Kidney (tissue), 14 donors: ENCODE results near the gene PRLR. TPM values are rescaled to one million over a fixed set of nuclear protein-coding genes. Genes with fewer than 3 reads are reported as not detected.

ENCODE experiments used
- DNase-seq, 5 donors: peaks; one replicate each; pipeline ENCODE4 v3.0.0-alpha.2; 2013 to 2020
- FAIRE-seq: peaks from 2 replicates; lab custom pipeline; 2012; peaks lifted over from hg19 to GRCh38; lab: Jason Lieb, UNC
- H3K27ac ChIP-seq, 2 donors: one replicate each; pipeline ENCODE4 v1.7.0; 2013; ENCODE audit warnings: low read depth in 2 of 2, low read length in 2 of 2, inconsistent platforms in 1 of 2
- H3K27me3 ChIP-seq: one replicate; pipeline ENCODE4 v1.7.1; 2013; ENCODE audit warnings: low read length, inconsistent platforms; ENCODE audit not compliant: control insufficient read depth, insufficient read depth
- H3K36me3 ChIP-seq, 3 donors: one replicate each; pipeline versions ENCODE4 v1.7.0 to v1.7.1; 2013; ENCODE audit warnings: low read length in 3 of 3, control low read depth in 1 of 3, inconsistent platforms in 1 of 3; ENCODE audit not compliant: insufficient read depth in 3 of 3, control insufficient read depth in 2 of 3
- H3K4me1 ChIP-seq, 3 donors: one replicate each; pipeline versions ENCODE4 v1.7.0 to v1.7.1; 2013; ENCODE audit warnings: low read length in 3 of 3, inconsistent platforms in 1 of 3, low read depth in 1 of 3; ENCODE audit not compliant: control insufficient read depth in 2 of 3, insufficient read depth in 2 of 3
- H3K4me3 ChIP-seq, 3 donors: one replicate each; pipeline versions ENCODE4 v1.7.0 to v1.8.1; 2013; ENCODE audit warnings: low read length in 3 of 3, control low read depth in 1 of 3, inconsistent platforms in 1 of 3
- H3K9ac ChIP-seq, 3 donors: one replicate each; pipeline versions ENCODE4 v1.7.0 to v1.7.1; 2013; ENCODE audit warnings: low read length in 3 of 3, control low read depth in 1 of 3, inconsistent platforms in 1 of 3
- H3K9me3 ChIP-seq, 3 donors: one replicate each; pipeline versions ENCODE4 v1.7.0 to v1.7.1; 2013; ENCODE audit warnings: low read length in 3 of 3, control low read depth in 1 of 3, inconsistent platforms in 1 of 3; ENCODE audit not compliant: control insufficient read depth in 2 of 3, insufficient read depth in 1 of 3
- intact Hi-C: fragments of 100-400 bp; cut with DNase I; formaldehyde crosslinking; loops from one replicate; pipeline ENCODE4 v1.11.1; 2022
- polyA plus RNA-seq: library from polyadenylated mRNA; stranded (reverse); fragments of 350-450 nt; fragmentation: Illumina TruSeq; extraction: RNeasy Lipid Tissue Mini Kit (QIAGEN cat#74804); gene quantifications from one replicate; pipeline ENCODE4 v1.2.3, GENCODE V29; 2014; ENCODE audit warnings: low read depth, low replicate concordance; ENCODE audit not compliant: insufficient read depth
- total RNA-seq: library from RNA; stranded (reverse); fragmentation: NEBNext Ultra II Directional; extraction: Animal tissue kit (Norgen Biotek cat#: 25700); gene quantifications from one replicate; pipeline ENCODE4 v1.2.1, GENCODE V29; 2021
- TF ChIP-seq, protein P1 (sequence below): IDR thresholded peaks from 3 replicates; pipeline ENCODE4 v1.5.1; 2012; ENCODE audit warnings: mild to moderate bottlenecking, moderate library complexity, borderline replicate concordance; ENCODE audit not compliant: insufficient read depth; ENCODE audit errors: extremely low read depth
- donor health status: control.
- donor health status: control.
- donor health status: control.
- donor health status: control.
- donor health status: control.
- donor health status: DM: yes; HTN: yes; CAD: no.
- donor health status: Normal renal cell carcinoma (clear cell type).

PRLR gene
- total and polyA plus RNA-seq, 2 donors from 2014 or later = 6.3 to 9.3 TPM

DNA sequence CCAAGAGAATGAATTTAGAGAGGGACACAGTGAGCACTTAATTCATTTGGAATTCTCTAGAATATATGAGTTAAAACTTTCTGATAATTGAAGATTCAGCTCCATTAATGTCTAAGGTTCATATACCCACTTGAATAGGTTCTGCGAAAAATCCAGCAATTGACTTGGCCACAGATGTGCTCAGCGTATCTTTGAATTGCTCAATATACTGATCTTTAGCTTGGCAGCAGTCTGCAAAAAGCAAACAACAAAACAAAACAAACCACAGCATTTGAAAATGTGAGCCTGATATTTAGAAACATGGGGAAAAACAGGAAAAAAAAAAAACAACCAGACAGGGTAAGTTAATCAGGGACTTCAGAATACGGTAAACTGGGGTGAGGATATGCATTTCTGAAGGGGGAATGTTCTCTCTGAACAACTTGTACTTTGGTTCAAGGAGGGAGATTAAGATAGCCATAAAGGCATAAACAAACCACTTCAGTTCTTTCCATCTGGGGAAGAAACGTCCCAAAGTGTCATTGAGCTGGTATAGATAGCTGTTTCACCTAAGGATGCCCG, 203.9 kb downstream of the PRLR start:
- no peaks in the 10 kb centered on the region for H3K36me3 ChIP-seq
- H3K9me3 ChIP-seq = no peaks in the 10 kb centered on the region
- DNase-seq (no peak), FAIRE-seq (no peak)
- no peak overlapping the region for H3K9ac ChIP-seq
- H3K4me3 ChIP-seq = peak overlapping the region in 2 of 3 donors; percentile 4 to 9
- no peaks in the 10 kb centered on the region for H3K27me3 ChIP-seq
- TF ChIP-seq, protein P1, sequence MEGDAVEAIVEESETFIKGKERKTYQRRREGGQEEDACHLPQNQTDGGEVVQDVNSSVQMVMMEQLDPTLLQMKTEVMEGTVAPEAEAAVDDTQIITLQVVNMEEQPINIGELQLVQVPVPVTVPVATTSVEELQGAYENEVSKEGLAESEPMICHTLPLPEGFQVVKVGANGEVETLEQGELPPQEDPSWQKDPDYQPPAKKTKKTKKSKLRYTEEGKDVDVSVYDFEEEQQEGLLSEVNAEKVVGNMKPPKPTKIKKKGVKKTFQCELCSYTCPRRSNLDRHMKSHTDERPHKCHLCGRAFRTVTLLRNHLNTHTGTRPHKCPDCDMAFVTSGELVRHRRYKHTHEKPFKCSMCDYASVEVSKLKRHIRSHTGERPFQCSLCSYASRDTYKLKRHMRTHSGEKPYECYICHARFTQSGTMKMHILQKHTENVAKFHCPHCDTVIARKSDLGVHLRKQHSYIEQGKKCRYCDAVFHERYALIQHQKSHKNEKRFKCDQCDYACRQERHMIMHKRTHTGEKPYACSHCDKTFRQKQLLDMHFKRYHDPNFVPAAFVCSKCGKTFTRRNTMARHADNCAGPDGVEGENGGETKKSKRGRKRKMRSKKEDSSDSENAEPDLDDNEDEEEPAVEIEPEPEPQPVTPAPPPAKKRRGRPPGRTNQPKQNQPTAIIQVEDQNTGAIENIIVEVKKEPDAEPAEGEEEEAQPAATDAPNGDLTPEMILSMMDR = no peak
- peaks cover 0 to 20% (median 5%) of the 10 kb centered on the region in 3 donors for H3K4me1 ChIP-seq
- intact Hi-C loops = no loop called here
- H3K27ac ChIP-seq = peak overlapping the region in 1 of 2 donors; percentile 36

DNA sequence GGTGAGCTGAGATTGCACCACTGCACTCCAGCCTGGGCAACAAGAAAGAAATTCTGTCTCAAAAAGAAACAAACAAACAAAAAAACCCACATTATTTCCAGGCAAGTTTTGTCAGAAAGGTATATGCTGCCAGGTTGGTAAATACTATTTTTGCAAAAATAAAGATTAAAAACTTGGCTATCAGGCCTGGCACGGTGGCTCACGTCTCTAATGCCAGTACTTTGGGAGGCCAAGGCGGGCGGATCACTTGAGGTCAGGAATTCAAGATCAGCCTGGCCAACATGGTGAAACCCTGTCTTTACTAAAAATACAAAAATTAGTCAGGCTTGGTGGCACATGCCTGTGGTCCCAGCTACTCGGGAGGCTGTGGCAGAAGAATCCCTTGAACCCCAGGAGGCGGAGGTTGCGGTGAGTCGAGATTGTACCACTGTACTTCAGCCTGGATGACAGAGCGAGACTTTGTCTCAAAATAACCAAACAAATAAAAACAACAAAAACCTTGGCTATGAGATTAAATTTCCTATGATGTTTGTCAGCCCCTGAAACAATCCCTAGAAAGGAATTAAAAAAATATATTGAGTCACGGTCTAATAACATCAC, 205.3 kb downstream of the PRLR start:
- no peak overlapping the region for H3K4me3 ChIP-seq
- no peak overlapping the region for H3K9ac ChIP-seq
- no peaks in the 10 kb centered on the region for H3K27me3 ChIP-seq
- H3K4me1 ChIP-seq = peaks cover 0 to 20% (median 5%) of the 10 kb centered on the region in 3 donors
- no peaks in the 10 kb centered on the region for H3K36me3 ChIP-seq
- intact Hi-C loops = no loop called here
- no peaks in the 10 kb centered on the region for H3K9me3 ChIP-seq
- no peak for DNase-seq
- no peak for FAIRE-seq
- no peak overlapping the region for H3K27ac ChIP-seq
- TF ChIP-seq, protein P1 = no peak

DNA sequence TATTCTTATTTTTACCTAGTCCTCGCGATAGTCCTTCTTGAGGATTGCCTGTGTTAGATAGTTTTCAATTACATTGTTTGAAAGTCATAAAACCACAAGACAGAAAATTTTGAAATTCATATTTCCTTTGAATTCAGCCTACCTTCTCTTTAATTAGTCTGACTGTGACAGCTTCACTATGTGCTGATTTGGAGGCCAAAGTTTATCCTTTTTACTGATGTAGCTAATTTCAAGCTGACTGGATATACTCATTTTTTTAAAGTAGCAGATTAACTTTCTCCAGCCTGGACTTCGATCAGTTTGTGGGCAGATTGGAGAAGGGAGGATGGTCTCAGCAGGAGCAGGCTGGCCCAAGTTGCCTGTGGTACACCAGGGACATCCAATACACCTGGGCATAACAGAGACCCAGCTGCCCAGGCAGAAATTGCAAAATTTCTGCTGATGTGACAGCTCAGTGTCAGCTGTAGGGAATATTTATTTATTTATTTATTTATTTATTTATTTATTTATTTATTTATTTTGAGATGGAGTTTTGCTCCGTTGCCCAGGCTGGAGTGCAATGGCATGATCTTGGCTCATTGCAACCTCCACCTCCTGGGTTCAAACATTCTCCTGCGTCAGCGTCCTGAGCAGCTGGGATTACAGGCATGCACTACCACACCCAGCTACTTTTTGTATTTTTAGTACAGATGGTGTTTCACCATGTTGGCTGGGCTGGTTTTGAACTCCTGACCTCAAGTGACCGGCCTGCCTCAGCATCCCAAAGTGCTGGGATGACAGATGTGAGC, 206.7 kb downstream of the PRLR start:
- Histone ChIP-seq H3K9ac (no peak overlapping the region), H3K36me3 (no peaks in the 10 kb centered on the region)
- FAIRE-seq = no peak

More for the DNA sequence above, 206.7 kb downstream of the PRLR start:
- Histone ChIP-seq H3K9me3 (no peaks in the 10 kb centered on the region), H3K4me1 (peaks cover 0 to 15% (median 5%) of the 10 kb centered on the region in 3 donors), H3K27me3 (no peaks in the 10 kb centered on the region), H3K27ac (no peak overlapping the region), H3K4me3 (no peak overlapping the region)
- intact Hi-C loops = no loop called here
- TF ChIP-seq, protein P1 = no peak
- DNase-seq = no peak
